ENCODE results near the gene ACAA1. TPM values are rescaled to one million over a fixed set of nuclear protein-coding genes. Genes with fewer than 3 reads are reported as not detected.

The ACAA1 gene
- total and polyA plus RNA-seq, 2 donors (not counting 1 experiment from before 2014, with no cell fraction given) = 98.4 to 143 TPM

GRCh38 chr3:38118421-38119247, 18.3 kb downstream of the ACAA1 start:
- no peak overlapping the region for H3K4me3 Mint-ChIP-seq
- intact Hi-C loops (cut with micrococcal nuclease) = loop anchor here (1.0 to 2.0 kb wide), 2 partner anchors 228 to 362 kb away; partner anchors contain the start of gene XYLB
- no peak for TF ChIP-seq CTCF (IDR thresholded peaks at IDR 0.05)
- TF ChIP-seq EZH2 (IDR thresholded peaks at IDR 0.05; ENCODE audit: borderline replicate concordance, insufficient read depth, low read depth, low read length, poor library complexity, severe bottlenecking) = no peak
- H3K4me1 Mint-ChIP-seq = peaks cover 22% of the 10 kb centered on the region
- H3K79me2 ChIP-seq (ENCODE audit: control insufficient read depth, insufficient read depth, low read length) = no peaks in the 10 kb centered on the region
- peaks cover 19 to 23% of the 10 kb centered on the region in 2 donors for H3K4me1 ChIP-seq (ENCODE audit: control insufficient read depth in 2 of 2, insufficient read depth in 2 of 2, low read length in 2 of 2)
- no peak overlapping the region for H3K27ac ChIP-seq (ENCODE audit: low read length in 2 of 2)
- peak overlapping the region; percentile 17 for H3K27ac Mint-ChIP-seq
- H3K27me3 Mint-ChIP-seq = peaks cover 7% of the 10 kb centered on the region
- no peak overlapping the region for H3K4me3 ChIP-seq (ENCODE audit: control extremely low read depth in 1 of 5, extremely low read depth in 1 of 5, insufficient read depth in 1 of 5, low read depth in 2 of 5, low read length in 4 of 5)
- DNase-seq = no peak
- no peaks in the 10 kb centered on the region for H3K9me3 ChIP-seq (ENCODE audit: control extremely low read depth in 1 of 3, control insufficient read depth in 2 of 3, insufficient read depth in 1 of 3, low read length in 2 of 3)
- POLR2A ChIA-PET = no interaction called here
- H3K4me2 ChIP-seq (replicated peaks; ENCODE audit: low read depth, low read length, poor library complexity, severe bottlenecking) = no peak overlapping the region
- H3K9me3 Mint-ChIP-seq (ENCODE audit: insufficient read depth) = no peaks in the 10 kb centered on the region
- CTCF ChIA-PET = interaction anchor here (0.6 to 6.5 kb wide), 7 partner anchors 18 to 361 kb away, joined by 3 to 55 read pairs (median 5); partner anchors contain the start of genes ACAA1, OXSR1 and XYLB
- H4K20me1 ChIP-seq (ENCODE audit: control insufficient read depth, insufficient read depth, low read length, poor library complexity, severe bottlenecking) = no peaks in the 10 kb centered on the region
- H3K36me3 ChIP-seq (replicated peaks in 1 of 2; ENCODE audit: control extremely low read depth in 1 of 2, control insufficient read depth in 1 of 2, extremely low read depth in 1 of 2, insufficient read depth in 2 of 2, low read length in 1 of 2) = peaks cover 0 to 31% of the 10 kb centered on the region in 2 experiments
- no peaks in the 10 kb centered on the region for H3K27me3 ChIP-seq (replicated peaks in 1 of 4; ENCODE audit: control extremely low read depth in 1 of 4, control insufficient read depth in 3 of 4, insufficient read depth in 4 of 4, low read length in 3 of 4)
- WGBS (ENCODE audit: insufficient coverage) = 98% methylated on average over 9 of the region's 13 CpGs
- ATAC-seq (ENCODE audit: low read depth) = no peak
- H2AFZ ChIP-seq (ENCODE audit: insufficient read depth, low read depth, low read length, poor library complexity, severe bottlenecking) = no peak overlapping the region
- no peak overlapping the region for H3K9ac ChIP-seq (ENCODE audit: low read length)

All from B cell (primary cell).